Astrocyte of the cerebellum (primary cell): Measurements from ENCODE around the gene MYO16.

Experiments
- DNase-seq: peaks from one replicate; pipeline ENCODE4 v3.0.0-alpha.2; 2011; ENCODE audit warnings: low read depth
- H3K4me3 ChIP-seq: 2 replicates; pipeline ENCODE4 v1.5.1; 2011; ENCODE audit warnings: mild to moderate bottlenecking, low read depth, low read length, moderate library complexity
- in situ Hi-C: cut with HindIII; loops from 2 replicates; pipeline ENCODE4 v1.10.0; 2017; ENCODE audit warnings: low sequenced_read_pairs
- TF ChIP-seq, protein P1 (sequence below): IDR thresholded peaks from 2 replicates; pipeline ENCODE4 v1.5.1; 2012; ENCODE audit warnings: low read length, low read depth, moderate library complexity, mild to moderate bottlenecking; ENCODE audit errors: missing control alignments

Gene MYO16

DNA sequence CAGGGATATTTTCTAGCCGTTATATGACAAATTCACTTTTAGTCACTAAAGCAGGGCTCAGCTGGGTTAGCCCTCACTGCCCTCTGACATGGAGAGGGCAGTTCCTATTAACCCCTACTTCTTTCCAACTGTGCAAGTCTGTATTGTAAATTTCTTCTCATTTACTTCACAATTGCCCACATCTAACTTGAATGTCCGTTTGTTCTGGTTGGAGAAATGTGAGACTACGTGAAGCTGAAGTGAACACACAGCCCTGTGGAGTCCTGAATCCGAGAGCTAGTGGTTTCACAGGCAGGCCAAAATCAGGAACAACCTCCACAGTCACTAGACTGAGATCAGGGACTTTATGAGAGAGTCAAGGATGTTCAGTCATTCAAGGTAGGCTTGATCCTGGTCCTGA, 4.4 kb upstream of the MYO16 start:
- TF ChIP-seq, protein P1, sequence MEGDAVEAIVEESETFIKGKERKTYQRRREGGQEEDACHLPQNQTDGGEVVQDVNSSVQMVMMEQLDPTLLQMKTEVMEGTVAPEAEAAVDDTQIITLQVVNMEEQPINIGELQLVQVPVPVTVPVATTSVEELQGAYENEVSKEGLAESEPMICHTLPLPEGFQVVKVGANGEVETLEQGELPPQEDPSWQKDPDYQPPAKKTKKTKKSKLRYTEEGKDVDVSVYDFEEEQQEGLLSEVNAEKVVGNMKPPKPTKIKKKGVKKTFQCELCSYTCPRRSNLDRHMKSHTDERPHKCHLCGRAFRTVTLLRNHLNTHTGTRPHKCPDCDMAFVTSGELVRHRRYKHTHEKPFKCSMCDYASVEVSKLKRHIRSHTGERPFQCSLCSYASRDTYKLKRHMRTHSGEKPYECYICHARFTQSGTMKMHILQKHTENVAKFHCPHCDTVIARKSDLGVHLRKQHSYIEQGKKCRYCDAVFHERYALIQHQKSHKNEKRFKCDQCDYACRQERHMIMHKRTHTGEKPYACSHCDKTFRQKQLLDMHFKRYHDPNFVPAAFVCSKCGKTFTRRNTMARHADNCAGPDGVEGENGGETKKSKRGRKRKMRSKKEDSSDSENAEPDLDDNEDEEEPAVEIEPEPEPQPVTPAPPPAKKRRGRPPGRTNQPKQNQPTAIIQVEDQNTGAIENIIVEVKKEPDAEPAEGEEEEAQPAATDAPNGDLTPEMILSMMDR, result no peak

DNA sequence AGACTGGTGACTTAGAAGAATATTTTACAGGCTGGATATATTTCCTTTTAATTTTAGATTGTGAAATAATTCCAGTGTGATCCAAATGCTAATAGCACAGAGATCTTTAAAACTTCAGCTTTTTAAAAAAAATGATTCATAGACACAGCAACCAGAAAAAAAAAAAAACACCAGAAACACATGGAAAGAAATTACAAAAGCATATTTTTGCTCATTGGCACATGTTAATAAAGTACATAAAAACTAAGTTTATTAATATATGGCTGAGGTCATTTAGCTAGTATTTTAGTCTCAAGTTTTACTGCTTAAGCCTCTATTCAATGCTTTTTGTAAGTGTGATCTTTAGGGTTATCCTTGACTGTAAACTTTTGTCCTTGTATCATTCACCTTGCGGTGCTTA, 577 bp downstream of the MYO16 start:
- DNase-seq, result no peak
- no peak overlapping the region for H3K4me3 ChIP-seq
- TF ChIP-seq, protein P1, result no peak
- in situ Hi-C loops, result no loop called here

More for the DNA sequence above, 4.4 kb upstream of the MYO16 start:
- no peak for DNase-seq
- no peak overlapping the region for H3K4me3 ChIP-seq
- in situ Hi-C loops, result loop anchor here (5.0 kb wide), 1 partner anchor 257 kb away; no protein-coding TSS in a partner anchor

DNA sequence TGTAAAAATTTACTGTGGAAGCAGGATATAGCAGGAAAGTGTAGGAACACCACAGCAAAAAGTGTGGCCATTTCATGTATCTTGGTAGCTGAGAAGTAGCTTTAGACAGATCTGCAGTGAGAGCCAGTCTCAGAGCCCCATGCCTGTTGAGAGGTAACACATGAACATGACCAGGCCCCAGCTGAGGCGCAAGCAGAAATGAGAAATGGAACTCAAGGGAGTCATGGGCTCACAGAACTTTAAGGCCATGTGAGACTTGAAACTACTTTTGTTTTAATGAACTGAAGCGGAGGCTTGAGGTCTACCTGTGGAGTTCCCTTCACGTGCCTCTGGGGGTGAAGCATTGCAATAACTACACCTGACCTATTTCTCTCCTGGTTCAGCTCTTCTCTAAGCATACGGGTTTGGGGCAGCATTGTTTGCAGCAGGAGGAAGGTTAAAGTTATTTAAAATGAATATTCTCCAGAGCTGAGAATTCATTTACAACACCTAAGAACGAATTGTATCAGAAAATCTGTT, 3.3 kb downstream of the MYO16 start:
- in situ Hi-C loops, result no loop called here
- no peak for DNase-seq
- H3K4me3 ChIP-seq, result no peak overlapping the region
- TF ChIP-seq, protein P1, result no peak

DNA sequence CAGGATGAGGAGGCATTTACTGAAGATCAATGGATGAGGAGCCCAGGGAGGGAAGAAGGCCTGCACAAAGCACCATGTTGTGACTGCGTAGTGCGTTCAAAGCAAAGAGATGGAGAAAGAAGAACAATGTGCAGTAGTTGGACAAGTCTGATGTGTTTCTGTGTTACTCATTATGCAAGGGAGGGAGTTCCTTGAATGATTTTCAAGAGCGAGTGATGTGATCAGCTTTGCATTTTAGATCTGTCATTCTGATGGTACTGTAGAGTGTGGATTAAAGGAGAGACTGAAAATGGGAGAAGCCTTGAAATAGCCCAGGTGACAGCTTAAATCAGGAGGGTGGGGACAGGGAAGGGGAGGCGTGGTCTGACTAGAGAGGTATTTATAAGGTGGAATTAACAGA, 9.5 kb downstream of the MYO16 start:
- in situ Hi-C loops, result no loop called here

DNA sequence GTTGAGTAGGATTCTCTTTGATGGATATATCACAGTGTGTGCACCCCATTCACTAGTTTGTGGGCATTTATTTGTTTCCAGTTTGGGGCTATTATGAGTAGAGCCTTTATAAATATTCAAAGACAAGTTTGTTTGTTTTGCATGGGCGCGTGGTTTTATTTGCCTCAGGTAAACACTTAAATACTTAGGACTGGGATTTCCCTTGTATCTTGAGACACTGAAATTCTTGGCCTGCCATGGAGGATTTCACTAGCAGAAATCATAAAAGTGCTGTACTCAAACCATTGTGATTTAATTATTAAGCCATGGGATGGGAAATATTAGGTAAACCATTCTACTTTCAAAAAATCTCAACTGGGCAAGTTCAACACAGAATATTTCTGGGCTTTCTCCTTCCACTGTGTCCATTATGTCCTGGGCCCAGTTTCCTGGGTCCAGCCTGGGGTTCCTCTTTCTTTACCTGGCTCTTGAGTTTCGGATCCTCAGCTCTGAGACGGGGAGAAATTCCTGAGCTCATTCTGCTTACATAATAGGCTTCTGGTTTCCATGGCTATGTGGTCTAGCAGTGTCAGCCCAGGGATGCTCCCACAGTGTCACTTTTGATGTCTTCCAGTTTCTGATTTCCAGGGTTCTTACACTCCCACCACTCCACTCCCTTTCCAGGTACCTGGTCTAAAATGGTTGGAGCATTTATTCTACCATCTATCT, 14.4 kb downstream of the MYO16 start:
- in situ Hi-C loops, result no loop called here
- TF ChIP-seq, protein P1, result no peak
- no peak overlapping the region for H3K4me3 ChIP-seq
- DNase-seq, result no peak

More for the DNA sequence above, 9.5 kb downstream of the MYO16 start:
- TF ChIP-seq, protein P1, result no peak
- DNase-seq, result no peak
- H3K4me3 ChIP-seq, result no peak overlapping the region

DNA sequence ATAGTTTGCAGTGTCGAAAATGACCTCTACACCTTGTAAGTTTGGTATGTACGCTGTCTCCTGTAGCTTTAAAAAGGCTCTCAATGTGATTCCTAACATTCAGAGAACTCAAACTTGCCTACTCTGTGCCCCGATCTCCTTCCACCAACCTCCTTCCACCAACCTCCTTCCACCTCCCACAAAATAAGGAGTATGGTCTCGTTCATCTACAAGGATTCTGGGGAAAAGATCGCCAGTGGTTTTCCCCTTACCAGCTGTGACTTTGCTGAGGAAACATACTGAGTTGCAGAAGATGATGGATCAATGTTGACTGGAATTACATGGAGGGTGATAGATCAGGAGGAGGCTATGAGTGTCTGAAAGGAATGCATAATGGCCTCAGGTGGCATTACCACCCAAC, 16.0 kb downstream of the MYO16 start:
- no peak for DNase-seq
- in situ Hi-C loops, result no loop called here

More for the DNA sequence above, 16.0 kb downstream of the MYO16 start:
- TF ChIP-seq, protein P1, result no peak
- H3K4me3 ChIP-seq, result no peak overlapping the region
